ENCODE data around the gene HUNK.
"Not testable (repeated sequence)": the region's sequence is repeated elsewhere in the genome, so short reads cannot be mapped to it uniquely, and the experiment has no call there.

Gene HUNK

DNA sequence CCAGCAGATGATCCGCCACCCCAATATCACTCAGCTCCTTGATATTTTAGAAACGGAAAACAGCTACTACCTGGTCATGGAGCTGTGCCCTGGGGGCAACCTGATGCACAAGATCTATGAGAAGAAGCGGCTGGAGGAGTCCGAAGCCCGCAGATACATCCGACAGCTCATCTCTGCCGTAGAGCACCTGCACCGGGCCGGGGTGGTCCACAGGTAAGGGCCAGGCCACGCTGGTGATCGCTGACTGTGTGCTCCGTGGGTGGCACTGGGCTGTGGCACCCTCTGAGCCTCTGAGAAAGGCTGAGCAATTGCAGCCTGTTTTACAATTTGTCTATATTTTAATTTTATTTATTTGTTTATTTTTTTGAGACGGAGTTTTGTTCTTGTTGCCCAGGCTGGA is 51.7 kb downstream of the HUNK start:
- DNase-seq: no peak

DNA sequence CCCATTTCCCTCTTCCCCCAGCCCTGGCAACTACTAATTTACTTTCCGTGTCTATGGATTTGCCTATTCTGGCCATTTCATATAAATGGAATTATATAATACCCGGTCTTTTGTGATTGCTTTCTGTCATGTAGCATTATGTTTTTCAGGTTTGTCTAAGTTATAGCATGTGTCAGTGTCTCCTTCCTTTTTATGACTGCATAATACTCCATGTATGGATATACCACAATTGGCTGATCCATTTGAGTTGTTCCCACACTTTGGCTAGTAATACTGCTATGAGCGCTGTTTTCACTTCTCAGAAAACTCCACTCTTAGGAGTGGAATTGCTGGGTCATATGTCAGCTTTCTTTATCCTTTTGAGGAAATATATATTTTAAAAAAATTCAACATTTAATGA is 53.7 kb downstream of the HUNK start:
- no peak for DNase-seq

DNA sequence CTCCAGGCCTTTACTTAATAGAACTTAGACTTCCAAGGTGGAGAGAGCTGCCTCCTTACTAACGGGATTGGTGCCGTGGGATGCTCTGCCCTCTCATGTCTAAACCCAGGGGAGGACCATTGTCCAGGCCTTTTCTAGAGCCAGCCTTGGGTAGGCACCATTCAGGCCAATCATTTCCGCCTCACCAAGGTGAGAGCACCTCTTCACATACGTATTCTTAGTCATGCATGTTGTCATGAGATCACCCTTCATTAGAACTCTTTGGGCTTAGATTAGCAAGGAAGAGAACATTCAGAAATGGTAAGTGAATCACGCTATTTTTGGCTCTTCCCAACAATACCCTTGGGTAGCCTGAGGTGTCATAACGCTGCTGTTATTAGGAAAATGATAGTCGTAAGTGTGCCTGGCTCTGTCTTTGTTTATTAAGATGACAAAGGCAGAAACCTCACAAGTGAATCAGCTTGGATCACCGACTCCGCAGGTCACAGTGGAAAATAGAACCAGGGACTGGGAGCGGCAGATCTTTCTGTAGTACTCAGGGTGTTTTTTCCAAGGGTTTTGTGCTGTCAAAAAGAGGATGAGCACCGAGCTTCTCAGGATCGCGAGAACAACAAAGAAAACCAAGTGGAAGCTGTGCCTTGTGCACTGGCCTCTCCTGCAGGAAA is 55.0 kb downstream of the HUNK start:
- DNase-seq: no peak

DNA sequence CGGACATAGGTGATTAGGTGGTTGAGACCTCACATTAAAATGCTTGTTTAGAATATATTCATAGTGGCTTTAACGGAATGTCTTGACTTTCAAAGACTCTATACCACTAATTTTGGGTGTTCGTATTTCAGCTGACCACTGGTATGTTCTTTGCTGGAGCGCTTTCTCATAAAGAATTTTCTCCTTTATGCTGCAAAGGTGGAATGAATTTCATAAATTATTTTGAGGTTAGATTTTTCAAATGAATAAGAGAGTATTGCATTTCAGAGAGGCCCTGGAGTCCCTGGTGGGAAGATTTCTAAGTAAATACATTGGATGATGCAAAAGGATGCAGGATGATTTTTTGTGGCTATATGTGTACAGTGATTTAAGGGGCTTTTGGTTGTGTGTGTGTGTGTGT is 55.8 kb downstream of the HUNK start:
- DNase-seq: no peak

DNA sequence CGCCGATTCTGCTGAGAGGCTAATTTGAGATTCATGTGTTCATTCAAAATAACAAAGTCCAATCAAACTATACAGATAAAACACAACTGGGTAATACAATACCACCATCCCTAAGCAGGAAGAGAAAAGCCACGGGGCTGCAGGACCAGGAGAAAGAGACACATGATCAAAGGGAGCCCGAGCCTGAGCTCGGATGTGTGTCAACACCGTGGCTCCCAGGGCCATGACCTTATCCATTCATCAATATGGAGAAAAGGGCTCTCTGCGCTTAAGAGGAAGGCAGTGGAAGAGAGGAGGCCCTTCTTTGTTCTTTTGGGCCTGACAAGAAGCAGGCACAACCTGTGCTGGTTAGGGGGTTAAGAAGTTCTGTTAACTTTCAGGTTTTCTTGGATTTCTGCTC is 56.7 kb downstream of the HUNK start:
- DNase-seq: no peak

DNA sequence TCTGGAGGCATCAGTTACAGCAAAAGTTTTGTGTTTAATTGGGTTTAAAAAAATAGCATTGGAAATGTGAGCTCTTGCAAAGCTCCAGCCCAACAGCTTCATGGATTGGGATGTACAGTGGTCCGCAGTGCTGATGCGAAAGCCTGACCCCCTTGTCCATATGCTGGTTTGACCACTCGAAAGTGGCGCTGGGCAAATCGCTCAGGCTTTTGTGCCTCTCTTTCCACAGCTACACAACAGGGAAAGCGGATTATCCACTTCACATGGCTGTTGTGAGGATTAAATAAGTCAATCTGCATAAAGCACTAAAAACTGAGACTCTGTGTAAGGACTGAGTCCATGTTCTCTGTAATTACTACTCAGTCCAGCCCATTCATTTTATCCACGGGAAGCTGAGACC is 57.2 kb downstream of the HUNK start:
- no peak for DNase-seq

DNA sequence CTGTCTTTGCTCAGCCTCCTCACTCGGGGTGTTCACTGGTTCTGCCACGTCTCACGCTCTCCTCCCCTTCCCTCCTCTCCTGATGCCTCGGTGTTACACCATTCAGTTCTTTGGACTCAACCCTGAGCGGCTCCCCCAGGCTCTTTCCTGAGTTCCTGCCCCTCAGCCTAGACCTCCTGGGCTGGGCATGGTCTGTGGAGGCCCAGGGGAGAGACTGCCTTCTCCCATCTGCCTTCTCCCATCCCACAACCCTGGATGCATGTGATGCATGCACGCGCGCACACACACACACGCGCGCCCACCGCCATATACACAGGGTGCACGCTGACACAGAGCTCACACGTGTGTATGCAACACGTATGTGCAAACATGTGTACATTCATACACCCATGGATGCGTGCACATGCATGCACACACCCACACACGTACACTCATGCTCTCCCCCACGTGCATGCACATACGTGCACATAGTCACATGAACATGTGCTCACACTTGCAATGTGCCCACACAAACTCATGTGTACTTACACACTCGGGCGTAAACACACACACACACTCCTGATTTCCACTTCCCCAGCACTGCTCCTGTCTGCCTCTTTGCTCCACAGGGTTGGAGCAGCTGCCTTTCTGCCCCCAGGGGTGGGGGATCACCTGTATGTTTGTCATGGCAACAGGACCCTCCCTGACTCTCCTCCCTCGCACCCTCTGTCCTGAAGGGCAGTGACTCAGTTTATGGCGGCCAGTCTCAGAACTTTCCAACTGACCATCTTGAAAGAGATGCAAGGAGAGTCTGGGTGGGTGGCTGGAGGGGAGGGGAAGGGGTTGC is 59.0 kb downstream of the HUNK start:
- no peak for DNase-seq

DNA sequence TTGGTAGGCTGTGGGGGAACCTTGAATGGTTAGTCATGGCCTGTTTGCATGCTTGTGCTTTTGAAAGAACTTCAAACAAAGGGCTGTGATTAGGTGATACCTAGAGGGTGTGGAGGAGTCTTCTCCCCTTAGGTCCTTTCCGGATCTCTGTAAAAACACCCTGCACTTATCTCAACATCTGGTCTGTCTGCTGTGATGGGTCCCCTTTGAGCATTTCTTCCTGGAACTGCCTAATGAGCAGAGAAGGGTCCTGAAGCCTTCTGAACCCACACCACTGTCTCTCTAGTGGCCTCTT is 59.6 kb downstream of the HUNK start:
- DNase-seq: no peak

DNA sequence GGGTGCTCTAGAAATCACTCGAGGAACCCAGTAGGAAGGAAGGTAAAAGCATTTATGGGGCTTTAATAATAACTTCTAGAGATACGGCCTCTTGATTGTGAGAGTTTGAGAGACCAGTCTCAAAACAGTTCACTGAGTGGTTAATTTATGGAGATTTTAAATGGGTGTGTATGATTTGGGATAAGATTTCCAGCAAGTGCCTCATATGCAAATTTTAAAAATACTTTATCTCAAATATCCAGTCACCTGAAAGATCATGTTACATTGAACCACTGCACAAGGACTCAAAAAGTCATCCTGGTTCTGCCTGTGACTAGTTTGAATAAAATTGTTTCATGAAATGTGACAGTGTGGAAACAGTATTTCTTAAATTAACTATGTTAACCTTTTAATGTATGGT is 64.5 kb downstream of the HUNK start:
- no peak for DNase-seq

DNA sequence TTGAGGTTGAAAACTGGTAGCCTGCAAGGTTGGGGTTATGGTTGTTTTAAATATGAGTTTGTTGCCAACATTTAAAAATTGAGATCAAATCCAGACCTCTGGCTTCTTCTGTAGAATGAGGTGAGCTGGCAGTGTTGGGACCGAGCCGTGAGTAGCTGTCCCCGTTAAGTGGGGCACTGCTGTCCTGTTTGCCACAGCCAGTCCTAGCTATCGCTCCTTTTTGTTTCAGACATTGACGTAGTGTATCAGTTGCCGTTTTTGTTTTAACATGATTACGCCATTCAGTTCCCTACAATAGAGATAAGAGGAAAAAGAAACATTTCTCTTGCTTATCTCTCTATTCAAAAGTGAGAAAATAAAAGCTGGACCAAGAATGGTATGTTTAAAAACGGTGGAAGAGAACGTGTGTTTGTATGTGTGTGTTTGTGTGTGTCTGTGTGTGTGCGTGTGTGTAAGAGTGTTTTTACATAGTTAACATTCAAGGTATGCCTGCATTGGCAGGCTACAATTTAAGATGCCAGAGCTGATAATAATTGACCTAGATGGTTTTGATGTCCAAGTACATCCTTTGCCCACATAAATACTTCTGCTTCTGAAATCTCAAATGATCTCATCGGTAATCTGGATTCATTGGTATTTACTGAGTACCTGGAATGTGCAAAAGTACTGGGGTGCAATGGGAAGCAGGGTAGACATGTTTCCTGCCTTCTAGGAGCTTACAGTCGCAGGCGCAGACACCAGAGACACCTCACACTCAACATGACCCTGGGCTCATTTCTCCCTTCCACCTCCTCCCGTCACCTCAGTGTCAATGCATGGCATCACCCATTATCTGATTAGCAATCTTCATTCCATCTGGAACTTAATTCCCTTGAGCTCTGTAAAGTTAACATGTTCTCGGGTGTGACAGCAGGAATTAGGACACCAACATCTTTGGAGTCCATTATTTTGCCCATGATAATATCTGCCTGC is 65.8 kb downstream of the HUNK start:
- DNase-seq: no peak

DNA sequence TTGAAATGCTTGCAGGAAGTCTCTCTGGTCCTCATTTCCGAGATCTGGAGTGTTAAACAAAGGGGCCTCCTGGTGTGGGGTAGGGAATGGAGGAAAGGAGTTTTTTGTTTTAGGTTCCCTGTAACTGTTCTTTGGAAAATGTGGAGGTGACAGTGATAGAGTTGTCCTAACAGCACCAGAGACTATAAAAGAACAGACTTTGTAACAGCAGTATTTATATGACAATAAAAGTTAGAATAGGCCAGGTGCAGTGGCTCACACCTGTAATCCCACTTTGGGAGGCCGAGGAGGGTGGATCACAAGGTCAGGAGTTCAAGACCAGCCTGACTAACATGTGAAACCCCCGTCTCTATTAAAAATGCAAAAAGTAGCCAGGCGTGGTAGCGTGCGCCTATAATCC is 68.9 kb downstream of the HUNK start:
- DNase-seq: no peak

DNA sequence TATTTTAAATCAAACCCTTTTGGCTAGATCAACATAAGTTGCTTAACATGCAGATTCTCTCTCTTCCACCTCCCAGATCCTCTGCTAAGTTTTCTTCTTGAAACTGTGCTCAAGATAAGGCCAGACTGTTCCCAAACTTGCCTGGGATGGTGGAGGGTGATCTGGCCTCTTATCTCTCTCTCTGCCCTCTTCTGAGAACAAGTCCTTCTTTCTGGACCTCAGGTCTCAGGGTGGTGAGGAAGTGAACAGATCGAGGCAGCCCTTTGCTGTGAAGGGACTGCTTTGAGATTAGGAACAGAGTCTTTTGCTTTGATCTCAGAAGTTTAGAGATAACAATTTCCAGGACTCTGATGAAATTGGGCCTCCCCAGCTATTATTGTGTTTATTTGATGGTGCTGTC is 70.7 kb downstream of the HUNK start:
- DNase-seq: no peak

DNA sequence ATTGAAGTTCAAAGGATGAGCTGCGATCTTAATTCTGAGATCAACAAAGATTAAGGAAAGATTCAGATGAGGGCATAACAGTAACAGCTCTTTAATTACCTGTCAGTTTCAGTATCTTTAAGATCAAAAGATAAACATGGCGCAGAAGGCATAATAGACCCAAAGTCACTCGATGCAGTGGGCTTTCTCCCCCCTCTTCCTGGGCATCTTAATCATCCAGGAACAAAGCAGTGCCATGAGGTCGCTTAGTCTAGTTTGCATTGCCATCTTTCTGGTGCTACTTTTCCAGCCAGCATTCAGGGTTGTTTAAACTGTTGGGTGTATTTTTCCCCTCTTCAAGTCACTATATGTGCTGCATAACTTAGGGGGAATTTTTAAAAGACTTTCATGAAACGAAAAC is 72.3 kb downstream of the HUNK start:
- DNase-seq: no peak

DNA sequence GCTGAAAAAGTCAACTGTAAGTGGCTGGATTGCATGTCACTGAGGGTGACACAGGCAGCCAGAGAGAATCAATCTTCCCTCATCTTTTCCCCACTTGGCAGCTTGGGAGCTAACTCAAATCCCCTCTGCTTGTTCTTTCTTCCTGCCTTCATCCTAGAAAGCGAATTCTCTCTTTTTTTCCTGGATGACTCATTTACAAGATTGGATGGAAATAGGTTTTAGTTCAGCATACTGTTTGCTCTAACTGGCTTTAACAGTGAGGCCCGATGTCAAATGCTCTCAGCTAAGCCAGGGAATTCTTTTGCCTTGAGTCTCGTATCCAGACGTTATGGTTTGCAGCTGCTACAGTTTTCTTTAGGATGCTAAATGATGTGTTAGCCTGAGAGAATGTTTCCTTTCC is 72.7 kb downstream of the HUNK start:
- DNase-seq: no peak

DNA sequence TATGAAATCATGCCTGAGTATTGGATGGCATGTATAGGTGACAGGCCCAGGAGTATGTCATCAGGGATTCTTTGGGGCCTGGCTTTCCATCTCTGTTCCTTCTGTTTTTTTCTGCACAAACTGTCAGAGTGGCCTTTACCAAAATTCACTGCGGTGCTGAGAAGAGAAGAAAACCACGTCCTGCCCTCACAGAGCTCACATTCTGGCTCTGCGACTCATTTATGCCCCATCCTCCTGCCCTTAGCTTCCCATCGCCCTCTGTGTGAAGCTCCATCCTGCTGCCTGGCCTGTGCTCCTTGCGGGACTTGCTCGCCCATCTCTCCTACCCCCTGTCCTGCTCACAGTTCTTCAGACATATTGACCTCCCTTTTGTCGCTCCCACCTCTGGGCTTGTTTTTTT is 73.4 kb downstream of the HUNK start:
- no peak for DNase-seq

DNA sequence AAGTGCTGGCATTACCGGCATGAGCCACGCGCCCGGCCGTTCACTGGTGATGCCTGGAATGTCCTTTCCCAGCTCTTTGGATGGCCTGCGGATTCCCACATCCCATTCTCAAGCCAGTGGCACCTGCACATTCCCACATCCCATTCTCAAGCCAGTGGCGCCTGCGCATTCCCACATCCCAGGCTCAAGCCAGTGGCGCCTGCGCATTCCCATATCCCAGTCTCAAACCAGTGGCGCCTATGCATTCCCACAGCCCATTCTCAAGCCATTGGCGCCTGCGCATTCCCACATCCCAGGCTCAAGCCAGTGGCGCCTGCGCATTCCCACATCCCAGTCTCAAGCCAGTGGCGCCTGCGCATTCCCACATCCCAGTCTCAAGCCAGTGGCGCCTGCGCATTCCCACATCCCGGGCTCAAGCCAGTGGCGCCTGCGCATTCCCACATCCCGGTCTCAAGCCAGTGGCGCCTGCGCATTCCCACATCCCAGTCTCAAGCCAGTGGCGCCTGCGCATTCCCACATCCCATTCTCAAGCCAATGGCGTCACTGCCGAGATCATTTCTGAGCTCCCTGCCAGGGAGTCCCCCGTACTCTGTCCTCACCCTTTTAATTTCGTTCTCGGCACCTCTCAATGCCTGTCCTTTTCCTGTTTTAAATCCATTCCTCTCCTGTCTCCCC is 74.2 kb downstream of the HUNK start:
- DNase-seq: not testable (repeated sequence)

DNA sequence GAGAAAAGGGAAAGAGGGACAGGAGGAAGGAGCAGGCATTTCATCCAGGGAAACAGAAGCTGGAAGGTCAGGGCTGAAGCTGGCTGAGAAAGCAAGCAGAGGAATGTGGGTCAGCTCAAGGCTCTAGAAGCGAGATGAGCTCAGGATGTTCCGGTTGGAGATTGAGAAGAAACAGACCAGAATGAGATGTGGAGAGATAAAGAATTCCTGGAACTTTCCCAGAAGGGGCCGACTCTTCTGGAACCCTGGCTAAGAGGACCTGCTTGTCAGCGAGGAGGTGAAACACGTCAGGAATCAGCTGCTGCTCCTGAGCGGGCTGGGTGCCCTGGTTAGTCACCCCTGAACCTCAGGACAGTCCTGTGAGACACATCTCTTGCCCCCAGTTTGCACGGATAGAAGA is 75.9 kb downstream of the HUNK start:
- no peak for DNase-seq

DNA sequence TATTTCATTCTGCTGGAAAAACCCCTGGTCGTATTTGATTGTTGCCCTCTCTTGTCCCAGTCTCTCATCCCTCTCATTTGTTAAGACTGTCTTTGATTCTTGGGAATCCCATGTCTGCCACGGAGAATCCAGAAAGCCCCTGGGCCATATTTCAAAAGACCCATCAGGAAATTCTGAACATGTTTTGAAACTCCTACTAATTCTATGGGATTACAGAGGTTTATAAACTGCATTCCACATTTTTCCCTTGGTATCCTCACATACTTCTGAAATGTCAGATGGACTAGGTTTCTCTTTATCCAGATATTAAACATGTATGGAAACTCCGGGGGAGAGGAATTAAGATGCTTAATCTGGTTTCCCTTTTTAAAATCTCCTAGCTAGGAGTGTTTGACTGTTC is 80.0 kb downstream of the HUNK start:
- DNase-seq: no peak

DNA sequence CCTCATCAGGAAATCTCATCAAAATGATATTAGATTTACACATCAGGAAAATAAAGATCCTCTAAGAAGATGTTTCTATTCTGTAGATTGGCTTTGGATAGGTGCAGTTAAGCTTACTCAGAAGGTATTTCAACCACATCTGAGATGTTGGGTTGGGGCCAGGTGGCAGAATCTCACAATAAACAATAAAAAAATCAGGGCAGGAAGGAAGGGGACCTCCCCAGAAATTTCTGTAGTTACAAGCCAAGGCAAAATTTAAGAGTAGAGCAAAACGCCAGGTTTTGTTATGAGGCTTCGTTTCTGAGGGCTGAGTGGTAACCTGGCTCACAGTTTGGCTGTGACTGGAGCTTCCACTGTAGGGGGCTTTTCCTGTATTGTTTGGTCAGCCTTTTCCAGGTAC is 84.8 kb downstream of the HUNK start:
- no peak for DNase-seq

DNA sequence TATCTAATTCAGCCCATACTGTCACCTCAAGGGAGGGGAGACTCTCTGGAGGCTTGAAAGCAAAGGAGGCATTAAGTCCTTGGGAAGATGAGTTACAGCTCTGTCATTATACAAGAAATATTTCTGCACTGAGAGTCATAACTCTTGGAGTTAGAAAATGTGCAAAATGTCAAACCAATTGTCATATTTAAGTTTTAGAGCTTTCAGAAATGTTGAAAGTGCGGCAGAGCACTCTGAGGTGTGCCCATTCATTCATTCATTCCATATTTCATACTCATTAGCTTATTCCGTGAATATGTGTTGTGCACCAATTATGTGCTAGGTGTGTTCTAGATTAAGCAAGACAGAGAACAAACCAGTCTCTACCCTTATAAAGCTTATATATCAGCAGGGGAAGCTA is 87.1 kb downstream of the HUNK start:
- no peak for DNase-seq

DNA sequence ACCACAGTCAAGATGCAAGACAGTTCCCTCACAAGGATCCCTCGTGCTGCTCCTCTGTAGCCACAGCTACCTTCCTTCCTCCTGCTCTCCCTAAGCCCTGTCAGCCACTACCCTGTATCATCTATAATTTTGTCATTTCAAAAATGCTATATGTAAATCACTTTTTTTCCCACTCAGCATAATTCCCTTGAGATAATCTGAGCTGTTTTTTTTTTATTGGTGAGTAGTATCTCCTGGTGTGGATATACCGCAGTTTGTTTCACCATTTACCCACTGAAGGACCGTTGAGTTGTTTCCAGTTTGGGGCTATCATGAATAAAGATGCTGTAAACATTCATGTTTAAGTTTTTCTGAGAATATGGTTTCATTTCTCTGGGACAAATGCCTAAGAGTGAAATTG is 88.2 kb downstream of the HUNK start:
- no peak for DNase-seq

DNA sequence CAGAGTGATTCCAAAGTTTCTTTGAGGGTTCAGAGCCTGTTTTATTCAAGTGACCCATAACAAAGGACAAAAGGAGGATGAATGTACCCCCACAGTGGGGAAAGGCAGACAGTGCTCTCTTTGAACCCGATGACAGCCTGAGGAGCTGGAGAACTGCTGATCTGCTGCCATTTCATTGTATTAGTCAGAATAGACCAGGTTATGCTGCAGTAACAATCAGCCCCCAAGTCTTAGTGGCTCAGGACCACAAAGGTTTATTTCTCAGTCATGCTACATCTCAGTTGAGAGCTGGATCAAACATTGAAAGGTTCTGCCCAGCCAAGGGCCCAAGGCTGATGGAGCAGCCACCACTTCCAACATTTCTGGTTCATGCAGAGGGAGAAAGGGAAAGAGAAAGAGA is 88.9 kb downstream of the HUNK start:
- no peak for DNase-seq

DNA sequence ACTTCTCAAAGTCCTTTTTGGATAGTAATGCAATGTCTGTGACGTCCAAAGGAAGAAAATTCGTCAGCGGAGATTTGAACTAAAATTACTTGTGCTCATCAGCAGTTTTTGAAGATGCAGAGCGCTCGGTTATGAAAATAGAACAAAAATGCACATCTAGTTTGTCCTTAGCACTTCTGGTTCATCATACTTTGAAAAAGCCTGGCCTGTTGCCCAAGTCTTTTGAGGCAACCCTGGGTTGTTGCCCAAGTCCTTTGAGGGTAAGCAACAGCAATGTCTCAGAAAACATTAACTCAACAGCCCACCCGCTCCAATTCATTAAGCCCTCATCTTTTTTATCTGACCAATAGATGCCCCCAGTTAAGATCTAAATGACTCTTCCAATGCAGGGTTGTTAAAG is 91.9 kb downstream of the HUNK start:
- no peak for DNase-seq
